Endothelial cell of umbilical vein (primary cell): ENCODE results near the gene TTC34. TPM values are rescaled to one million over a fixed set of nuclear protein-coding genes. Genes with fewer than 3 reads are reported as not detected.

Experiments used
- BruUV-seq: library from RNA; stranded (reverse); fragments of 400-500 nt; replicated peaks from 2 replicates; lab custom pipeline; 2021; lab: Mats Ljungman, UMichigan
- CTCF ChIA-PET: fragments of 300-600, 350-600 bp; sonication (Branson Sonifier 250); formaldehyde crosslinking; loops from one replicate; lab custom pipeline; 2021; ENCODE audit warnings: antibody characterized with exemption, inconsistent platforms; lab: Charles Lee
- POLR2A ChIA-PET: fragments of 300-600, 350-600 bp; sonication (Branson Sonifier 250); formaldehyde crosslinking; loops from one replicate; lab custom pipeline; 2021; ENCODE audit warnings: antibody characterized with exemption, inconsistent platforms; lab: Charles Lee
- DNase-seq: peaks from one replicate; pipeline ENCODE4 v3.0.0-alpha.2; 2011; ENCODE audit warnings: low read depth, low spot score
- FAIRE-seq: peaks from 2 replicates; lab custom pipeline; 2011; peaks lifted over from hg19 to GRCh38; lab: Jason Lieb, UNC
- H2AFZ ChIP-seq: 2 replicates; pipeline ENCODE4 v1.6.0; 2012; ENCODE audit warnings: low read depth, low read length, control low read depth, inconsistent platforms
- H3K27ac ChIP-seq: 2 replicates; pipeline ENCODE4 v1.5.1; 2011; ENCODE audit warnings: low read depth, mild to moderate bottlenecking, control low read depth, low read length, moderate library complexity; ENCODE audit not compliant: insufficient read depth
- H3K27me3 ChIP-seq, 2 experiments: 2 replicates each; pipeline versions ENCODE4 v1.6.0 to v1.6.1; 2011; ENCODE audit warnings: low read length in 2 of 2, mixed read lengths in 1 of 2; ENCODE audit not compliant: control insufficient read depth in 2 of 2, insufficient read depth in 2 of 2
- H3K36me3 ChIP-seq, 2 experiments: 2 replicates in 1 of 2; 3 replicates in 1 of 2; pipeline ENCODE4 v1.5.1; 2011; ENCODE audit warnings: low read length in 2 of 2, mild to moderate bottlenecking in 1 of 2, moderate library complexity in 1 of 2; ENCODE audit not compliant: control insufficient read depth in 2 of 2, insufficient read depth in 2 of 2; ENCODE audit errors: extremely low read depth in 1 of 2
- H3K4me1 ChIP-seq: 3 replicates; pipeline ENCODE4 v1.5.1; 2011; ENCODE audit warnings: mild to moderate bottlenecking, low read length; ENCODE audit not compliant: control insufficient read depth, insufficient read depth; ENCODE audit errors: extremely low read depth
- H3K4me2 ChIP-seq: 2 replicates; pipeline ENCODE4 v1.6.1; 2011; ENCODE audit warnings: low read length, control low read depth, mixed read lengths; ENCODE audit not compliant: insufficient read depth
- H3K4me3 ChIP-seq, 3 experiments: fragments of 200-600 bp in 1 of 3; sonication (generic), shearing (Covaris generic) in 1 of 3; replicated peaks in 1 of 3; 2 replicates each; pipeline ENCODE4 v1.5.1; 2011 to 2016; ENCODE audit warnings: control low read depth in 3 of 3, low read length in 3 of 3, mild to moderate bottlenecking in 2 of 3, inconsistent platforms in 1 of 3, low read depth in 1 of 3, moderate library complexity in 1 of 3; ENCODE audit not compliant: insufficient read depth in 1 of 3
- H3K79me2 ChIP-seq: 2 replicates; pipeline ENCODE4 v1.6.0; 2012; ENCODE audit warnings: low read length, inconsistent platforms; ENCODE audit not compliant: control insufficient read depth, insufficient read depth
- H3K9ac ChIP-seq: replicated peaks from 2 replicates; pipeline ENCODE3; 2011; ENCODE audit warnings: low read length, control low read depth; ENCODE audit not compliant: insufficient read depth; ENCODE audit errors: extremely low read depth
- H3K9me1 ChIP-seq: replicated peaks from 3 replicates; pipeline ENCODE4 v1.6.0; 2011; ENCODE audit warnings: mild to moderate bottlenecking, low read length; ENCODE audit not compliant: control insufficient read depth, insufficient read depth; ENCODE audit errors: extremely low read depth
- H3K9me3 ChIP-seq: replicated peaks from 2 replicates; pipeline ENCODE4 v1.5.1; 2012; ENCODE audit warnings: low read length, inconsistent platforms; ENCODE audit not compliant: control insufficient read depth, insufficient read depth
- H4K20me1 ChIP-seq: replicated peaks from 2 replicates; pipeline ENCODE3; 2011; ENCODE audit warnings: mild to moderate bottlenecking, low read length; ENCODE audit not compliant: control insufficient read depth, insufficient read depth; ENCODE audit errors: extremely low read depth
- CTCF ChIP-seq, 2 donors: IDR thresholded peaks; 1 replicate in 1 of 2; 2 replicates in 1 of 2; pipeline ENCODE4 v1.5.1; 2011; ENCODE audit warnings: low read length in 2 of 2, mild to moderate bottlenecking in 2 of 2, moderate library complexity in 2 of 2, control low read depth in 1 of 2, inconsistent platforms in 1 of 2, low read depth in 1 of 2; ENCODE audit not compliant: insufficient read depth in 1 of 2; ENCODE audit errors: extremely low read depth in 1 of 2
- EZH2 ChIP-seq: IDR thresholded peaks from 2 replicates; pipeline ENCODE4 v1.6.1; 2012; ENCODE audit warnings: borderline replicate concordance, low read depth, mild to moderate bottlenecking, moderate library complexity, low read length, inconsistent platforms; ENCODE audit not compliant: severe bottlenecking
- FOS ChIP-seq: IDR thresholded peaks from 2 replicates; pipeline ENCODE4 v1.6.1; 2011; ENCODE audit warnings: mild to moderate bottlenecking, low read length, moderate library complexity, borderline replicate concordance; ENCODE audit not compliant: insufficient read depth
- GATA2 ChIP-seq: IDR thresholded peaks from 2 replicates; pipeline ENCODE4 v1.7.0; 2011; ENCODE audit warnings: low read depth, mild to moderate bottlenecking, moderate library complexity, mixed read lengths, low read length; ENCODE audit not compliant: insufficient read length, insufficient read depth
- JUN ChIP-seq: IDR thresholded peaks from 2 replicates; pipeline ENCODE4 v1.6.1; 2011; ENCODE audit warnings: borderline replicate concordance, low read depth; ENCODE audit not compliant: insufficient read length, insufficient read depth
- MAX ChIP-seq: IDR thresholded peaks from 2 replicates; pipeline ENCODE4 v1.6.1; 2011; ENCODE audit not compliant: insufficient read depth, insufficient read length
- MYC ChIP-seq: IDR thresholded peaks from one replicate; pipeline ENCODE4 v1.6.1; 2011; ENCODE audit warnings: mild to moderate bottlenecking, low read depth, low read length
- POLR2A ChIP-seq: IDR thresholded peaks from 2 replicates; pipeline ENCODE4 v1.6.1; 2012; ENCODE audit warnings: low read depth, mild to moderate bottlenecking, control low read depth, low read length
- POLR2AphosphoS5 ChIP-seq: IDR thresholded peaks from 2 replicates; pipeline ENCODE4 v1.6.1; 2012; ENCODE audit warnings: low read depth, mild to moderate bottlenecking, control low read depth, low read length, moderate library complexity; ENCODE audit not compliant: insufficient read depth
- dilution Hi-C: fragments of 300-500 bp; cut with MboI; formaldehyde crosslinking; loops from one replicate; pipeline ENCODE4 v1.15.0; 2019; ENCODE audit warnings: low sequenced_read_pairs; ENCODE audit not compliant: extremely low pct_ligation_motif_present
- intact Hi-C: fragments of 100-400 bp; cut with micrococcal nuclease; formaldehyde crosslinking; loops from one replicate; pipeline ENCODE4 v1.10.0; 2022
- polyA plus RNA-seq, 4 experiments: library from polyadenylated mRNA; depleted of rRNA in 3 of 4; stranded (reverse) in 3 of 4; unstranded in 1 of 4; fragments of >200 nt; gene quantifications; 2 replicates each; pipeline versions ENCODE4 v1.2.1 to v1.2.3, GENCODE V29; 2011 to 2012; ENCODE audit warnings: missing spikeins in 1 of 4
- total RNA-seq: library from RNA; stranded (reverse); gene quantifications from 2 replicates; pipeline ENCODE4 v1.2.3, GENCODE V29; 2021

Gene TTC34
- total and polyA plus RNA-seq, 2 donors (not counting 3 experiments of a cell fraction or from before 2014, with no cell fraction given) = 0.08 to 0.77 TPM

- CTCF ChIA-PET = no interaction called here
- Histone ChIP-seq H2AFZ (no peak overlapping the region), H3K27ac (no peak overlapping the region), H4K20me1 (no peaks in the 10 kb centered on the region), H3K36me3 (no peaks in the 10 kb centered on the region), H3K9ac (no peak overlapping the region), H3K9me3 (no peaks in the 10 kb centered on the region), H3K9me1 (no peaks in the 10 kb centered on the region), H3K4me2 (no peak overlapping the region), H3K4me3 (no peak overlapping the region), H3K27me3 (no peaks in the 10 kb centered on the region), H3K79me2 (no peaks in the 10 kb centered on the region), H3K4me1 (no peaks in the 10 kb centered on the region)
- dilution Hi-C loops (no loop called here), intact Hi-C loops (no loop called here)
- BruUV-seq = no TSS peak
- DNase-seq = no peak
- FAIRE-seq = no peak
- POLR2A ChIA-PET = no interaction called here
- TF ChIP-seq MYC = no peak
- no peak for TF ChIP-seq GATA2
- no peak for TF ChIP-seq FOS
- TF ChIP-seq JUN = no peak
- TF ChIP-seq POLR2AphosphoS5 = no peak
- no peak for TF ChIP-seq EZH2
- no peak for TF ChIP-seq POLR2A
- TF ChIP-seq MAX = no peak
- no peak for TF ChIP-seq CTCF (IDR thresholded peaks at IDR 0.05; ENCODE audit: extremely low read depth in 1 of 2, insufficient read depth in 1 of 2, low read depth in 1 of 2, low read length in 2 of 2)
Observed at GRCh38 chr1:2617971-2618470, 183.5 kb downstream of the TTC34 start.
